GM21447 (cell line): ENCODE results near the gene CLEC16A.

Experiments
- ATAC-seq: cut with Tn5 transposase; IDR thresholded peaks from one replicate; pipeline ENCODE4 v1.9.1; 2021; ENCODE audit not compliant: unreplicated experiment

The CLEC16A gene

DNA sequence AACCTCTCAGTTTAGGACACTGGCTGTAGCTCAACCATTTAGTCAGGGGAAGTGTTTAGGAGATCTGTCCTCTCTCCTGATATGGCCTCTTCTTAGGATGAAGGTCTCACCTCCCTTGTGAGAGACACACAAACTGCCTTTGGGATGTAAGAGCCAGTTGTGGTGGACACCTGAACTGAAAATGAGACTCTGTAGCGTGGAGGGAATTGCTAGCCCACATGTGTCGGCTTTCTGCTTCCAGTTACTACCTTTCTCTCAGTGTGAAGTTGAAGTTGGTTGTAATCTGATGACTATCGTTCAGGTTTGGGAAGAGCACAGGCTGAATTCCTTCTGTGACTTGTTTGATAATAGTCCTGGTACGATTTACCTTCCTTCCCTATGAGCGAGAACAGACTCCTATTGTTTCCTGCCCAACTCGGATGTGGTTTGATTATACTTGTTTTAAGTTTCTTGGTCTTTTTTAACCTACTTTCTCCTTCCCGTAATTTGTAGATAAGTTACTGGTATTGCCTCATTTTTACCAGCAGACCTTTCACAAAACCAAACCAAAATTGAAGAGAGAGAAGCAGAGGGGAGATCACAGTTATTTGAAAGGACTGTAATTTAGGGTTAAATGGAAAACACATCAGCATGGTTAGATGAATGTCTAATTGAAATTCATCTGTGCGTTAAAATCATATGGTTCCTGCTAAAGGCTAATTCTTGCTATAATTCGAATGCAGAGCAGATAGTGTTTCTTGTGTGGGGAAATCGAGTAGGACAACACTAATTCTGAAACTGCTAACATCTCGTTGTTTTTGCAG lies 43.2 kb downstream of the CLEC16A start:
- ATAC-seq: no peak

DNA sequence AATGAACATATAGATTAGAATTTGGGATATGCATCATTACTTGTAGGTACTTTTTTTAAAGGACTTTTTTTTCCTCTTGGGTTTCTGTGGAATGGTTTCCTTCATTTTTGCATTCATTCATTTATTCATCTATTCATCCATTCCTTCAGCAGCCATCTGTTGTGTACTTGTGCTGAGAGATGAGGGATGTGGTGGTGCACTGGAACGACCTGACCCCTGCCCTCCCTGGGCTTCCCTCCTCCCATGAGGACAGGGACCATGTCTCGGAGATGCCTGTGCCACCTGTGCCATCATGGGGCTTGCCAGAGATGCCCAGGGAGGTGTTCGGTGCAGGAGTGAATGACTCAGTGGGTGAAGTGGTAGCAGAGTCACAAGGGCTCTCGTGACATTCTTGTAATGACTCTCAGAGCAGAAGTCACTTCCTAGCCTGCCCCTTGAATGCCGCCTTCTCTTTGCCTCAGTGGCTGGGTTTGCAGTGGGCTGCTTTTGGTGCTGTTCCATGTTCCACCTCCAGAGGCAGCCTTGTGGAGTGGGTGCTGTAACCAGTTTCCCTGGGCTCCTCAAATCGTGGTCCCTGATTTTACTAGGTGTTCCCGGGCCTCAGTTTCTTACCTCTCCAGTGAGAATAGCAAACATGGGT lies 43.9 kb downstream of the CLEC16A start:
- no peak for ATAC-seq

DNA sequence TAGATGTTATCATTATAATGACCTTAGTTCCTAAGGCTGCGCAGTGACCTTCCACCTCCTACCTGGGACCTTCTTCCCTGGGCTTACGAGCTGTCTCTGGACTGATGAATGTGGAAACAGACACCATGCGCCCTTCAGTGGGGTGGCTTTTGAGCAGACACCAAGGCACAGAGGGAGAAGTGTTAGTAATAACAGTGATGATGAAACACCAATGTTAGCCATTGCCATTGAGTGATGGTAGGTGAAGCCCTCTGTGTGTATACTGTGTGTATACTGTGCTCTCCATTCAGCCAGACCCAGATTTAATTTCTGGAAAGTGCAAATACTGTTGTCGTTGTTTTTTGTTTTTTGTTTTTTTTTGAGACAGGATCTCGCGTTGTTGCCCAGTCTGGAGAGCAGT lies 44.5 kb downstream of the CLEC16A start:
- no peak for ATAC-seq

DNA sequence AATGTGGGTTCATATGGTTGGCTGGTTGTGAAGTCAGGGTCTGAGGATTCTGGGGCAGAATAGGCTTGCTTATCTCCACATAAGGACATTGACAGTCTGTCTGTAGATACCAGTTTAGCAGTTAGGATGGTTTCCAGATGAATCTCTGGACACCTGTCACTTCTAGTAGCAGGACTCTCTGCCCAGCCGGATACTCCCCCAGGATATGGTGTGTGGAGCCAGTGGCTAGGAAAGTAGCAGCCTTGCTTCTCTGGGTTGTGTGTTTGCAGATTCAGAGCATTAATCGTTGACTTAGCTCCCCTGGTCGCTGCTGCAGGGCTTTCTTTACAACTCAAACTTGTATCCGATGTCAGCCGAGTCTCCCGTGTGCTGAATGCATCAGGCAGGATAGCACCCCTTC lies 45.2 kb downstream of the CLEC16A start:
- no peak for ATAC-seq

DNA sequence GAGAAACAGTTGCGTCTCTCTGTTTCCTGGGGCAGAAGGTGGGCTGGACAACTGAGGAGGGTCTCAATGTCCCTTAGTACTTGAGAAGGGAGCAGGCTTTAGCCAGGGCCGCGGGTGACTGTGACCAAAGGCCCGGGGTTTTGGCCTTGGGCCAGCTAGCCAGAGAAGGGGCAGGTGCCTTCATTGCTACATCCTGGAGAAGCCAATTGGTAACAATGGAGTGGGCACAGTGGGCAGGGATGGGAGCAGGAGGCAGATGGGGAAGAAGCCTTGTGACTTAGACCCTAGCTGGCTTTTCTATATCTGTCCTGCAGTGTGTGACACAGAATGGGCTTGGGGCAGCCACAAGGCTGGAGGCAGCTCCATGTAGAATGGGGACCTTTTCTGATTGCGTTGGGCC lies 46.0 kb downstream of the CLEC16A start:
- no peak for ATAC-seq

DNA sequence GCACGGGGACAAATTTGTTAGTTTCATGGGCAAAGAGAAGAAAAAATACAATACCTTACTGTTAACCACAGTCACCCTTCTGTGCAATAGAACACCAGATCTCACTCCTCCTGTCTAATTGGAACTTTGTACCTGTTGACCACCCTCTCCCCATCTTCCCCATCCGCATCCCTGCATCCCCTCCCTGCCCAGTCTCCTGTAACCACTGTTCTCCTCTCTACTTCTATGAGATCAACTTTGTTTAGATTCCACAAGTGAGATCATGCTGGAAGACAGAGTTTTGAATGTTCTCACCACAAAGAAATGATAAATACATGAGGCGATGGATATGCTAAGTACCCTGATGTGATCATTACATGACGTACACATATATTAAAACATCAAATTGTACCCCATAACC lies 47.7 kb downstream of the CLEC16A start:
- no peak for ATAC-seq

DNA sequence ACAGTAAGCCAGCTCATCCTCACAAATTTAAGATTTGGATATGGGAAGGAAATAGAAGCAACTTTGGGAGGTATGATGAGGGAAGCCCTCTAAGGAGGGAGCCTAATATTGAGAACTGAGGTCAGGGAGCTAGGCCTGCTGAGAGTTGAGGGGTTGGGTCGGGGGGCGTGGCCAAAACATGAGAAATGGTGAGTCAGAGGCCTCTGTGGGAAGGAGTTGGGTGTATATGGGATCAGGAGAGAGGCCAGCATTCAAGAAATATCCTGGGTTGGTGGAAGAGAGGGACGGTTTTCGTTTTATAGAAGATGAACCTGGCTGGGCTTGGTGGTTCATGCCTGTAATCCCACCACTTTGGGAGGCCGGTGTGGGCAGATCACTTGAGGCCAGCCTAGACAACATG lies 48.4 kb downstream of the CLEC16A start:
- no peak for ATAC-seq

DNA sequence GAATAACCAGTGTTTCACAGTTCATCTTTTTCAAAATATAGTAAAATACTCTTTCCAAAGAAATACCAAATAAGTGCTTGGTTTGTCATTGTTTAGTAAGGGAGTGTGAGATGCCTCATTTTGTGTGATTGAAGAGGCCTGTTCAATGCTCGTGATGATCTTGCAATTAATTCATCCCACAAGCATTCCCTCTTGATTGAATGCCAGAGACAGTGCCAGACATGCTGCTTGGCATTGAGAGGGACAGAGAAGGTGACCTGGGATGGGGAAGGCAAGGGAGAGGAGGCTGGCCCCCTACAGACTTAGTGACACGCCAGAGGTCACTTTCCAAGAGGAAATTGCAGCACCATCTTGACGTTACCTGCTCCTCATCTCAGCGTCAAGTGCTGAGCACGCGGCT lies 49.3 kb downstream of the CLEC16A start:
- ATAC-seq: no peak

DNA sequence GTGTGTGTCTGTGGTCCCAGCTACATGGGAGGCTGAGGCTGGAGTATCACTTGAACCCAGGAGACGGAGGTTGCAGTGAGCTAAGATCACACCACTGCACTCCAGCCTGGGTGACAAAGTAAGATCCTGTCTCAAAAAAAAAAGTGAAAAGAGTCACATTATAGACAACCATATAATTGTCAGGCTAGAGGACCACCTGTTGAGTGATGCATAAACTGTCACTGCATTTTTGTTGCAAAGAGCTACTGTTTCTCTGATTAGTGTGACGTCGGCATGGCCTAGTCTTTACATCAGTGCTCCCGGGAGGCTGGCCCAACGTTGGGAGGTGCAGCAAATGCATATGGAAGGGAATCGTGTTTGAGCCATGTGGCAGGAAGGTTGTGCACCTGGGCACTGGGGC lies 50.2 kb downstream of the CLEC16A start:
- ATAC-seq: no peak

DNA sequence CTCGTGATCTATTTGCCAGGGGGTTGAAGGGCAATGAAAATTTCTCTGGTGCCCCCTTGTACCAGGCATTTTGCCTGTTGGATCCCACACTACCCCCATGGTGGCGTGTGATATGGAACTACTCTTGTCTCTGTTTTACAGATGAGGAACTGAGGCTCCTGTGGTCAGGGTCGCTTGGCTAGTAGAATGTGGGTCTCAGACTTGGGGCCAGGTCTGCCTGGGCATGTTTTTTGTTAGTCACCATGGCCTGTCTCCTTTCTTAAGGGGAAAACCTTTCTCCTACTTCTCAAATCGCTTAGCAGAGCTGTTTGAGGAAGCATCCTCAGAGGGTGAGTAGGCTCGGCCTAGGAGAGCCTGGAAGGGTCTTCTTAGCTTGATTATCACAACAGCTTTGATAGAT lies 51.2 kb downstream of the CLEC16A start:
- ATAC-seq: no peak

DNA sequence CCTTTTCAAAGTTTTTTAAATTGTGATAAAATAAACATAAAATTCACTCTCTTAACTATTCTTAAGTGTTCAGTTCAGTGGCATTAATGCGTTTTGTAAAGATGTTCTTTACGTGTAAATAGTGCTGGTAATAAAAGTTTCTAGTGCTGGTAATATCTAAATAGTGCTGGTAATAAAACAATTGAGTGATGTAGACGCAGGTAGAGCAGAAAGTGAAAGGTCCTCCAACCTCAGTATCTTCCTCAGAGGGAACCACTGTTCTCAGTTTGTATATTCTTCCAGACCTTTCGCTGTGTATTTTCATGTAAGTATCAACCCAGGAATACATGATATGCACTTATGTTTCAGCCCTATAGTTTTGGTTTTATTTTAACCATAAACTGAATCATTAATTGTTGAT lies 53.1 kb downstream of the CLEC16A start:
- no peak for ATAC-seq

DNA sequence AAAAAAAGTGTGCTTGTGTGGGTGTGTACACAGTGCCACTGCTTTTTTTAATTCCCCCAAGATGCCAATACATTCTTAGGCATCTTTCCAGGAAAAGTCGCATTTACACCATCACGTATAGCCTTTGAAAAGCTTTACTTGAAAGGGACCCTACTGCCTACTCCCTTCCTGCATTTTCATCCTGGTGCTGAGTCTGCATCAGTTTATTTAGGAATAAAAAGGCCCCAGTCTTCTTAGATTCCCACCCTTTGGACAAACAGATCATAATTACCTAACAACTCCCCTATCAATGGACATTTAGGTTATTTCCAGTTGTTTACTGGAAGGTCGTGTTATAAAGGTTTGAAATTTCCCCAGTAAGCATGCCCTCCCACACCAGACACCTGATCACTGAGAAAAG lies 54.9 kb downstream of the CLEC16A start:
- ATAC-seq: no peak

DNA sequence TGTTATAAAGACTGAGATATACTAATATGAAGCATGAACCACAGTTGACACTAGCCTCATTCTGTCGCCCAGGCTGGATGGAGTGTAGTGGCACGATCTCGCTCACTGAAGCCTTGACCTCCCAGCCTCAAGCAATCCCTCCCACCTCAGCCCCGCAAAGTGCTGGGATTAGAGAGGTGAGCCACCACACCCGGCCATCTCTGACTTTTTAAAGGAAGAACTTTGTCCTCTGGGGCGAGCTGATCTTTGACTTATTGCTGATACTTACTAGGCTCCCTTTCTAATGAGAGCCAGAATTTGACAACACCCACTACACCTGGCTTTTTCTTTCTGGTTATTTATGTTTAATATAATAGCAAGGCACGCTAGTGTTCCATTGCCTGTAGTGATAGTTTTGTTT lies 57.2 kb downstream of the CLEC16A start:
- ATAC-seq: no peak

DNA sequence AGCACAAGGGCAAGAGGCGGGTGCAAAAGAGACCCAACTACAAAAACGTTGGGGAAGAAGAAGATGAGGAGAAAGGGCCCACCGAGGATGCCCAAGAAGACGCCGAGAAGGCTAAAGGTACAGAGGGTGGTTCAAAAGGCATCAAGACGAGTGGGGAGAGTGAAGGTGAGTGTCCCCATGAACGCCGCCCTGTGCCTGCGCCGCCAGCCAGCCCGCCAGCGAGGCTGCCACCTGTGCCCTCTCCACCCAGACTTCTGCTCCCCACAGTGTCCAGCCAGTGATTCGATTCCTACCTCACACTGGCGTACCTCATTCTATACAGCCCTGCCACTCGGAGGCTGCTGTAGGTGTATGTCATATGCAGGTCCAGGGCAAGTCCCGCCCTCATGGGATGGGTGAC lies 58.8 kb downstream of the CLEC16A start:
- no peak for ATAC-seq

DNA sequence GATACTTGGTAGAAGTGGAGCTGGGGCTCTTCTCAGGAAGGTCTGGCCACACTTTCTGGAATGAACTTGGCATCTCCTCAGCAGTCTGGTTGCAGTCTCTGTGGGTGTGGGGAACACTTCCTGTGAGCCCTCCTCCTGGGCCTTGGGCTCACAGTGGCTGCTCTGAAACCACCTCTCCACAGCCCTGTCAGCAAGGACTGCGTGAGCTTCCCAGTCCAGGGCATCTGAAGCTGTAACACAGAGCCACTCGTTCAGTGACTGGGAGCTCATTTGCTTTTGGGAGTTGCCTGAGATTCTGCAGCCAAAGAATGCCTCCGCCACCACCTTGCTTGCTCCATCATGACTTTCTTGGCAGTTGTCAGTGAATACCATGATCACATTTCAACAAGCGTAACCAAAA lies 60.0 kb downstream of the CLEC16A start:
- ATAC-seq: no peak

DNA sequence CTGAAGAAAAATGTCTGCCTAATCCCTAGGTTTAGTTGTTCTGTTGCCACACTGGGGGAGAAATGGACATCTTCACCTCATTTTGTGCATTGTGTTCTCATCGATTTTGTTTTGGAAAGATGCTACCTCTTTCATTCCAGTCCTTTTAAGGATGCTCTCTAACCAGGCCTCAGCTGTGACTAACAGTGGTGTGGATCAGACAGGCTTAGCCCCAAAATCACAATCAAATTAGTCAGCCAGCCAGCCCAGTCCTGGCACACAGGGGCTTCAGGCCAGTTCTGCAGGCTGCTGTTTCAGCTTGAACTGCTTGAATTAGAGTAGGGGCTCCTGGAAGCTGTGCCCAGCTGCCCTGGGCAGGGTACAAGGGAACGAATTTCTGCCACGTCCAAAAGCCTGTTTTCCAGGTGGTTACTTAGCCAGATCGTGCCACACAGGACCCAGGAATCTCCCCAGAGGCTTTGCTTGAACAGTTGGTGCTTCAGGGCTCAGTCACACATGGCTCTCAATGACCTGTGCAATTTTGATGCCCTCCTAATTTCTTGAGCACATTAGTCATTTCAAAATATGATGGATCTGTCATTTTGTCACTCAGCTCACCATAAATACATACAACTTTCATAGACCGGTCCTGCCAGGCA lies 60.7 kb downstream of the CLEC16A start:
- no peak for ATAC-seq

DNA sequence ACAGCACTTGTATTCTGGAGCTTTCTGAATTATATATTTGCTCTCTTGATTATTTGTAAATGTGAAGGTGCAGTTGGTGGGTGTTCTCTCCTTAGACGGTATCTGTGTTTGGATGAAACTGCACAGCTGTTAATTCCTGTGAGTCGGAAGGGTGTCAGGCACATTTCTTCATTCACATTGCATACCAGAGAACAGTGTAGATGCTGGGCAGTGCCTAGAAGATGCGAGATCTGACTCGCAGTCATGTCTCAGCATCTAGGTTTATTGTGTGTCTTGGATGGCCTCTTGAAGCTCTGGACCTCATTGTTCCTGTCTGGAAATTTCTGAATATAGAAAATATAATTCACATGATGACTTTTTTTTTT lies 61.2 kb downstream of the CLEC16A start:
- ATAC-seq: no peak

DNA sequence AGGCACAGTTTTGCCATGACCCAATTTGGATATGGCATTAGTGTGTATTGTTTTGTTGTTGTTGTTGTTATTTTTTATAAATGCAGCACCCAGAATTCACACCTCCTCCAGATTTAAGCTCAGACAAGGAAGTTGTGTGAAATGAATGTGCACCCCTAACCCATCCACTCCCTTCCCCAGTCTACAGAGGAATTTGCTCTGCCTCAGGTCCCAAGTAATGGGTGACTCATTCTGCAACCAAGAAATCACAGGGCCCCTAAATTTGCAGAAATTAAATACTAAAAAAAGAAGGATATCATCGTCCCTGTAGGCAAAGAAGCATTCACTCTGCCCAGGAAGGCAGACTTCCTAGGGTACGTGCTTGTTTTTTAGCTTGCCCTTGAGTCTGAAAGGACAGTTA lies 62.3 kb downstream of the CLEC16A start:
- ATAC-seq: no peak

DNA sequence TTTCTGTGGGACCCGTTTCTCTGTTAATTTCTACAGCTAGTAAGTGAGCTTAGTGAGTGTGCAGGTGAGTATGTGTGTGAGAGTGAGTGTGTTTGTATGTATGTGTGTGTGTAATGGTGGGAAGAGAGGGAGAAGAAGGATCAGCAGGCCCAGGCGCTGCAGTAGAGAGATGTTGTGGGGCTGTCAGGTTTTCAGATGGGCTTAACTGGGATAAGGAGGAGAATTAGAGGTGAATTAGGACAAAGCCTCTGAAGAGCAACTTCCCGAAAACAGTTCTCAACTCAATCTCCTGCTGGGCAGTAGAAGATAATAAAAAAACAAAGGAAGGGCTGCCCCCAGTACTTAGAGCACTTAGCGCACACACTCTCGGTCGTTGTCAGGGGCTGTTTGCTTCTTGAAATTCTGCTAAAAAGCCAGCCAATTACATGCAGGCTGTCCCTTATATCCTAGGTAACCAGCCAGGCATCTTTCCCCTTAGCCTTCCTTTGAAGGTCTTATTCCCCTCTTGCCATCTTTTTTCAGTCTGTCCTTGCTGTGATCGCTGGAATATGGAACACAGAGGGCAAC lies 63.4 kb downstream of the CLEC16A start:
- ATAC-seq: no peak

DNA sequence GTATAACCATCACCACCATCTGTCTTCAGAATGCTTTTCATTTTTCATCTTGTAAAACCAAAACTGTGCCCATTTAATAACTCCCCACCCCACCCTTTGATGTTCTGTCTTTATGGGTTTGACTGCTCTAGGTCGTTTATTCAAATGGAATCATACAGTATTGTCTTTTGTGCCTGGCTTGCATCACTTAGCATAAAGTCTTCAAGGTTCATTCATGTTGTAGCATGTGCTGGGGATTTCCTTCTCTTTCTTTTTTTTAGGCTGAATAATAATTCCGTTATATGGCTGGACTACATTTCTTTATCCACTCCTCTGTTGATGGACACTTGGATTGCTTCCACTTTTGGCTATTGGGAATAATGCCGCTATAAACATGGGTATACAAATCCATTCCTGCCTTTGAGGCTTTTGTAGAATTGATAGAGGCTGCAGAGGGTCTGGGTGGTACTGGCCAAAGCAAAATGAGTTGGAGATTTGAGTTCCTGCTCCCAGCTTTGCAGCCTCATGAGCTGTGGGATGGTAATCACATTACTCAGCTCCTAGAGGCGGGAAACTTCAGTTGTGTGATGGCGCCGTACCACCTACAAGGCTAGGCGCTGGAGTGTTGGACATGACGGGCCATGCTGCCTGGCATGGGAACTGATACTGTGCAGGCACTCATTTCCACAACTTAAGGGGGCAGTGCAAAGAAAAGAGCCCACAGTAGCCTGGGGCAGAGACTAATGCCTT lies 64.8 kb downstream of the CLEC16A start:
- ATAC-seq: no peak

DNA sequence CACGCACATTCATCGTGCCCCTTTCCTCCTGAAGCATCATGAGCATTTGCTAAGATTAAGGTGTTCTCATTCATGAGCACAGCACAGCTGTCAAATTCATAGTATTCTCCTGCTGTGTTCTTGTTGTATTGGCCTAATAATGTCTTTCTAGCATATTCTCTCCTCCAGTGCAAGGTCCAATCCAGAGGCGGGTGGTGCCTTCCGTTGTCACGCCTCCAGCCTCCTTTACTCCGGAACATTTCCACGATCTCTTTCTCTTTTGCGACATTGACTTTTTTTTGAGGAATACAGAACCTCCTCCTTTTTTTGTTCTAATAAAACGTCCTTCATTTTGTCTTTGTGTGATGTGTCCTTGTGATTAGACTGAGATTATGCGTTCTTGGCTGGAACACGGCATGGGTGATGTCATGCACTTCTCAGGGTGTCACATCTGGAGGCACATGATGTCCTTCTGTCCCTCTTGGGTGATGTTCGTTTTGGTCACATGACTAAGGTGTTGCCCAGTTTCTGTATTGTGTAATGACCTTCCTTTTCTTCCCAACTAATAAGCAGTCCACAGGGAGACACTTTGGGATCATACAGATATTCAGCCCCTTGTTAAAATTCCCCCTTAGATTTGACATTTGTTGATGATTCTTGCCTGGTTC lies 66.3 kb downstream of the CLEC16A start:
- no peak for ATAC-seq
